SK-N-SH treated with all-trans-retinoic acid at 6 μM for 48 hours (cell line): ENCODE results near the gene KIF17.

Source experiments
- ATAC-seq: fragments of 200-7000 bp; cut with Tn5 transposase; 3 replicates; pipeline ENCODE4 v1.9.1; 2020; ENCODE audit warnings: mild to moderate bottlenecking, moderate library complexity
- ARNTL ChIP-seq: fragments of 450-650 bp; formaldehyde crosslinking; IDR thresholded peaks from 2 replicates; pipeline ENCODE4 v1.5.0; 2020; ENCODE audit warnings: low read depth, mild to moderate bottlenecking, moderate library complexity, borderline replicate concordance
- BACH2 ChIP-seq: fragments of 250-450 bp; sonication (Bioruptor Pico); IDR thresholded peaks from 2 replicates; pipeline ENCODE4 v1.9.0; 2021; ENCODE audit warnings: mild to moderate bottlenecking, borderline replicate concordance
- CREB5 ChIP-seq: fragments of 250-450 bp; sonication (Bioruptor Pico); IDR thresholded peaks from 2 replicates; pipeline ENCODE4 v1.5.1; 2020; ENCODE audit warnings: low read depth, mild to moderate bottlenecking, moderate library complexity
- CSRNP3 ChIP-seq: fragments of 250-450 bp; sonication (Bioruptor Pico); IDR thresholded peaks from 2 replicates; pipeline ENCODE4 v1.5.1; 2021; ENCODE audit warnings: mild to moderate bottlenecking, moderate library complexity
- ESRRG ChIP-seq: fragments of 250-450 bp; sonication (Bioruptor Pico); IDR thresholded peaks from 2 replicates; pipeline ENCODE4 v1.6.1; 2021; ENCODE audit warnings: mild to moderate bottlenecking
- GLIS3 ChIP-seq: fragments of 250-450 bp; sonication (Bioruptor Pico); IDR thresholded peaks from 2 replicates; pipeline ENCODE4 v1.5.0; 2020; ENCODE audit warnings: mild to moderate bottlenecking, moderate library complexity
- ISL1 ChIP-seq: fragments of 250-450 bp; sonication (Bioruptor Pico); IDR thresholded peaks from 2 replicates; pipeline ENCODE4 v2.1.2; 2022; ENCODE audit warnings: mild to moderate bottlenecking, moderate library complexity
- OSR1 ChIP-seq: fragments of 250-450 bp; sonication (Bioruptor Pico); IDR thresholded peaks from 2 replicates; pipeline ENCODE4 v1.8.0; 2022; ENCODE audit warnings: moderate library complexity, mild to moderate bottlenecking, inconsistent platforms
- PATZ1 ChIP-seq: fragments of 250-450 bp; sonication (Bioruptor Pico); IDR thresholded peaks from 2 replicates; pipeline ENCODE4 v1.8.0; 2020; ENCODE audit warnings: mild to moderate bottlenecking, moderate library complexity, borderline replicate concordance
- POU6F1 ChIP-seq: fragments of 250-450 bp; sonication (Bioruptor Pico); IDR thresholded peaks from 2 replicates; pipeline ENCODE4 v1.8.0; 2021; ENCODE audit warnings: low read depth, mild to moderate bottlenecking, moderate library complexity, borderline replicate concordance
- PPARA ChIP-seq: fragments of 250-450 bp; sonication (Bioruptor Pico); IDR thresholded peaks from 2 replicates; pipeline ENCODE4 v1.5.0; 2020; ENCODE audit warnings: mild to moderate bottlenecking, borderline replicate concordance
- RARB ChIP-seq: fragments of 250-450 bp; sonication (Bioruptor Pico); IDR thresholded peaks from 2 replicates; pipeline ENCODE4 v1.8.0; 2021; ENCODE audit warnings: mild to moderate bottlenecking, moderate library complexity
- SNAI2 ChIP-seq: fragments of 250-450 bp; sonication (Bioruptor Pico); IDR thresholded peaks from 2 replicates; pipeline ENCODE4 v1.5.0; 2020; ENCODE audit warnings: mild to moderate bottlenecking, moderate library complexity
- TCF4 ChIP-seq: fragments of 250-450 bp; sonication (Bioruptor Pico); IDR thresholded peaks from 2 replicates; pipeline ENCODE4 v1.8.0; 2021; ENCODE audit warnings: mild to moderate bottlenecking, moderate library complexity, borderline replicate concordance
- TOX ChIP-seq: fragments of 250-450 bp; sonication (Bioruptor Pico); IDR thresholded peaks from 2 replicates; pipeline ENCODE4 v1.8.0; 2021; ENCODE audit warnings: mild to moderate bottlenecking, moderate library complexity, borderline replicate concordance
- TSHZ2 ChIP-seq: fragments of 250-450 bp; sonication (Bioruptor Pico); IDR thresholded peaks from 2 replicates; pipeline ENCODE4 v1.5.0; 2020; ENCODE audit warnings: mild to moderate bottlenecking, moderate library complexity
- ZC3H10 ChIP-seq: fragments of 250-450 bp; sonication (Bioruptor Pico); IDR thresholded peaks from 2 replicates; pipeline ENCODE4 v1.5.1; 2021; ENCODE audit warnings: mild to moderate bottlenecking, moderate library complexity
- ZFP3 ChIP-seq: fragments of 250-450 bp; sonication (Bioruptor Pico); IDR thresholded peaks from 2 replicates; pipeline ENCODE4 v1.5.0; 2020; ENCODE audit warnings: mild to moderate bottlenecking, moderate library complexity
- ZFP30 ChIP-seq: fragments of 450-650 bp; formaldehyde crosslinking; IDR thresholded peaks from 2 replicates; pipeline ENCODE4 v1.5.0; 2022; ENCODE audit warnings: mild to moderate bottlenecking, moderate library complexity
- ZNF70 ChIP-seq: fragments of 450-650 bp; formaldehyde crosslinking; IDR thresholded peaks from 2 replicates; pipeline ENCODE4 v1.5.0; 2020; ENCODE audit warnings: mild to moderate bottlenecking, moderate library complexity
- ZNF8 ChIP-seq: fragments of 450-650 bp; formaldehyde crosslinking; IDR thresholded peaks from 2 replicates; pipeline ENCODE4 v1.5.0; 2020; ENCODE audit warnings: mild to moderate bottlenecking, moderate library complexity

The KIF17 gene

GRCh38 chr1:20753589-20753988, 35.8 kb upstream of the KIF17 start:
- TF ChIP-seq CREB5 (CRISPR knock-in tag) = no peak
- TF ChIP-seq PATZ1 (CRISPR knock-in tag) = no peak
- TF ChIP-seq CSRNP3 (CRISPR knock-in tag) = no peak
- TF ChIP-seq TSHZ2 (CRISPR knock-in tag) = no peak
- no peak for TF ChIP-seq ZNF8
- no peak for TF ChIP-seq POU6F1 (CRISPR knock-in tag)
- no peak for TF ChIP-seq ARNTL (CRISPR knock-in tag)
- TF ChIP-seq TOX (CRISPR knock-in tag) = no peak
- TF ChIP-seq GLIS3 (CRISPR knock-in tag) = no peak
- TF ChIP-seq RARB = no peak
- TF ChIP-seq ISL1 = no peak
- TF ChIP-seq ZFP30 (CRISPR knock-in tag) = no peak
- TF ChIP-seq BACH2 (CRISPR knock-in tag) = no peak
- no peak for TF ChIP-seq OSR1 (CRISPR knock-in tag)
- TF ChIP-seq SNAI2 = no peak
- ATAC-seq = peak; percentile 22; the same call in 1 of the 3 replicates

- no peak for ATAC-seq
- TF ChIP-seq TCF4 (CRISPR knock-in tag) = no peak
- no peak for TF ChIP-seq OSR1 (CRISPR knock-in tag)
- no peak for TF ChIP-seq ZFP30 (CRISPR knock-in tag)
- no peak for TF ChIP-seq CREB5 (CRISPR knock-in tag)
- no peak for TF ChIP-seq ZNF70
- no peak for TF ChIP-seq SNAI2
- TF ChIP-seq POU6F1 (CRISPR knock-in tag) = no peak
- TF ChIP-seq BACH2 (CRISPR knock-in tag) = no peak
- TF ChIP-seq ESRRG (CRISPR knock-in tag) = no peak
- TF ChIP-seq ZC3H10 (CRISPR knock-in tag) = no peak
- TF ChIP-seq PATZ1 (CRISPR knock-in tag) = no peak
- no peak for TF ChIP-seq ARNTL (CRISPR knock-in tag)
- no peak for TF ChIP-seq ZFP3 (CRISPR knock-in tag)
- no peak for TF ChIP-seq TOX (CRISPR knock-in tag)
- no peak for TF ChIP-seq TSHZ2 (CRISPR knock-in tag)
- TF ChIP-seq PPARA (CRISPR knock-in tag) = no peak
Measured at GRCh38 chr1:20751462-20751990, 33.7 kb upstream of the KIF17 start.
